Vagina (tissue), 2 donors: ENCODE results near the gene SYNM.

Experiments
- CTCF ChIP-seq, 3 experiments: fragments of 450-650 bp in 2 of 3; fragments of 200-600 bp in 1 of 3; sonication (generic) in 1 of 3; IDR thresholded peaks; one replicate each; pipeline ENCODE4 v1.5.1; 2017 to 2019; ENCODE audit warnings: antibody characterized with exemption in 3 of 3, mild to moderate bottlenecking in 2 of 3, moderate library complexity in 2 of 3
- POLR2A ChIP-seq, 2 donors: fragments of 450-650 bp; IDR thresholded peaks; one replicate each; pipeline ENCODE4 v1.6.1; 2017; ENCODE audit warnings: antibody characterized with exemption in 2 of 2, mild to moderate bottlenecking in 2 of 2, moderate library complexity in 2 of 2
- POLR2AphosphoS5 ChIP-seq, 2 donors: sonication (generic); formaldehyde crosslinking; IDR thresholded peaks; one replicate each; pipeline ENCODE4 v1.9.0; 2017; ENCODE audit warnings: antibody characterized with exemption in 2 of 2, mild to moderate bottlenecking in 2 of 2, low read depth in 1 of 2; ENCODE audit not compliant: insufficient read depth in 1 of 2

DNA sequence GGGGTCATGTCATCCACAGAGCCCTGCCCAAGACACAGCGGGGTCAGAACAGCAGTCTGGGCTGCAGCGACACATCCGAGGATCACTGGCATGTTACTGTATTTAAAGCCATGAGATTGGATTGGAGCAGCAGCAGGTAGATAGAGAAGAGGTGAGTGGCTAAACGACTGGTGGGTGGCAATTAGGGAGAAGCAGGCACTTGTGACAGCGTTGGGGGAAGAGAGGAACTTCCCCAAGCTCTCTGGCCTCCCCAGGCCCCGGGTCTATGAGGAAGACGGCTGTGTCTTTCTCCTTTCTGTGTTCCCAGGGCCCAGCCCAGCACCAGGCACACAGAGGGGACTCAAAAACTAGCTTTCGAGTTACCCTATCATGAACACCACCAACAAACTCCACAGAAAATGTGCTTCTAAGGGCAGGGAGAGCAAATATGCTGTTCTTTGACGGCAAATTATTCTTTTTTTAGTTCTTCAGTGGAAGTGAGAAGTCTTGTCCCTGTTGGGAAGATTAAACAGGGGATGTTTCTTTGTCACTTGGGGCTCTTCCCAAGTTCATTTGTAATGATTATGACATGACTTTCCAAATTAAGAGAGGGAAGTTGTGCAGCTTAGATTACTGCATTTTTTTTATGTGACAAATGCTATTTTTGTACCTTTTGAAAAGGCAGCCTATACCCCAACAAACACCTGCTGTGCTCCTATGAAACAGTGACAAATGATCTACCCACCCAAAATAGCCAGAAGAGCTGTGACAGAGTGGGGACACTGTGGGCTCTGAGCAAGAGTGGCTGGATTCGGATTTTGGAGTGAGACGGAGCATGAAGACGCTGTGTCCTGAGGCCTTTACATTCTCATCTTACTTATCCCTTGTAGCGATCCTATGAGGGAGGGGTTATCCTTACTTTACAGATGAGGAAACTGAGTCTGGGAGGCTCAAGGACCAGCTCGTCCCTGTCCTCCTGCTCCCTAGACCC lies 7.2 kb upstream of the SYNM start:
- no peak for TF ChIP-seq CTCF (IDR thresholded peaks at IDR 0.05)
- TF ChIP-seq POLR2A (IDR thresholded peaks at IDR 0.05), result no peak
- no peak for TF ChIP-seq POLR2AphosphoS5 (IDR thresholded peaks at IDR 0.05; ENCODE audit: insufficient read depth in 1 of 2, low read depth in 1 of 2)
